CD4-positive, alpha-beta T cell treated with Interleukin-10 for 1 hour (primary cell): Measurements from ENCODE around the gene FDCSP.
"Not testable (repeated sequence)": the region's sequence is repeated elsewhere in the genome, so short reads cannot be mapped to it uniquely, and the experiment has no call there.

ENCODE experiments used
- DNase-seq: peaks from one replicate; pipeline ENCODE4 v3.0.0-alpha.2; 2020

FDCSP gene

GRCh38 chr4:70225824-70226223, at the start of gene FDCSP:
Gene FDCSP (plus strand): TSS chr4:70226124. CDS start chr4:70231195, 5,071 bp downstream.
- DNase-seq: no peak

- DNase-seq: no peak
Measured at GRCh38 chr4:70177090-70177489, 48.8 kb upstream of the FDCSP start.

GRCh38 chr4:70178075-70178660, 47.8 kb upstream of the FDCSP start:
- no peak for DNase-seq

GRCh38 chr4:70179811-70180210, 46.1 kb upstream of the FDCSP start:
- DNase-seq: no peak

- no peak for DNase-seq
Measured at GRCh38 chr4:70181864-70182263, 44.1 kb upstream of the FDCSP start.

GRCh38 chr4:70182517-70183167, 43.3 kb upstream of the FDCSP start:
- DNase-seq: no peak

GRCh38 chr4:70183168-70183939, 42.6 kb upstream of the FDCSP start:
- no peak for DNase-seq

GRCh38 chr4:70183940-70184246, 42.0 kb upstream of the FDCSP start:
- no peak for DNase-seq

- no peak for DNase-seq
Measured at GRCh38 chr4:70187216-70187615, 38.7 kb upstream of the FDCSP start.

- DNase-seq: no peak
Measured at GRCh38 chr4:70190579-70190978, 35.3 kb upstream of the FDCSP start.

GRCh38 chr4:70191647-70192046, 34.3 kb upstream of the FDCSP start:
- DNase-seq: no peak

- no peak for DNase-seq
Measured at GRCh38 chr4:70192895-70193294, 33.0 kb upstream of the FDCSP start.

GRCh38 chr4:70195425-70195824, 30.5 kb upstream of the FDCSP start, which contains the start of gene ODAM:
Gene ODAM (plus strand): TSS chr4:70195725. CDS start chr4:70196544, 819 bp downstream.
- no peak for DNase-seq

- DNase-seq: no peak
Measured at GRCh38 chr4:70196857-70197256, 29.1 kb upstream of the FDCSP start.

- DNase-seq: no peak
Measured at GRCh38 chr4:70197842-70198241, 28.1 kb upstream of the FDCSP start.

- DNase-seq: no peak
Measured at GRCh38 chr4:70203601-70204000, 22.3 kb upstream of the FDCSP start.

GRCh38 chr4:70212752-70213151, 13.2 kb upstream of the FDCSP start:
- DNase-seq: not testable (repeated sequence)

GRCh38 chr4:70216109-70216508, 9.8 kb upstream of the FDCSP start:
- DNase-seq: not testable (repeated sequence)

- DNase-seq: not testable (repeated sequence)
Measured at GRCh38 chr4:70216550-70216949, 9.4 kb upstream of the FDCSP start.

- not testable (repeated sequence) for DNase-seq
Measured at GRCh38 chr4:70221389-70221788, 4.5 kb upstream of the FDCSP start.

GRCh38 chr4:70221818-70222217, 4.1 kb upstream of the FDCSP start:
- not testable (repeated sequence) for DNase-seq

GRCh38 chr4:70236125-70236524, 10.2 kb downstream of the FDCSP start:
- DNase-seq: no peak

GRCh38 chr4:70239131-70239883, 13.4 kb downstream of the FDCSP start:
- no peak for DNase-seq
